Measurements from ENCODE around the gene B4GALT4.

- TF ChIP-seq GATA2 (IDR thresholded peaks at IDR 0.05; ENCODE audit: low read depth, low read length) (no peak), GATA3 (IDR thresholded peaks at IDR 0.05; ENCODE audit: low read depth, low read length) (no peak)
Observed at GRCh38 chr3:119229190-119229589, 11.5 kb downstream of the B4GALT4 start.

All from SH-SY5Y (cell line).